GM21367 (cell line): Measurements from ENCODE around the gene MAD1L1.
"Not testable (repeated sequence)": the region's sequence is repeated elsewhere in the genome, so short reads cannot be mapped to it uniquely, and the experiment has no call there.

ENCODE experiments used
- ATAC-seq: cut with Tn5 transposase; IDR thresholded peaks from one replicate; pipeline ENCODE4 v1.9.1; 2021; ENCODE audit not compliant: unreplicated experiment

MAD1L1 gene

GRCh38 chr7:1893451-1893850, 339.3 kb downstream of the MAD1L1 start:
- no peak for ATAC-seq

- no peak for ATAC-seq
Observed at GRCh38 chr7:1893036-1893435, 339.7 kb downstream of the MAD1L1 start.

GRCh38 chr7:1892011-1892965, 340.5 kb downstream of the MAD1L1 start:
- ATAC-seq, result no peak

GRCh38 chr7:1890289-1891235, 342.2 kb downstream of the MAD1L1 start:
- ATAC-seq, result no peak

- ATAC-seq, result no peak
Observed at GRCh38 chr7:1889556-1890181, 343.1 kb downstream of the MAD1L1 start.

GRCh38 chr7:1889091-1889490, 343.7 kb downstream of the MAD1L1 start:
- no peak for ATAC-seq

GRCh38 chr7:1888425-1888824, 344.3 kb downstream of the MAD1L1 start:
- no peak for ATAC-seq

GRCh38 chr7:1887251-1887650, 345.5 kb downstream of the MAD1L1 start:
- no peak for ATAC-seq

GRCh38 chr7:1886361-1887064, 346.2 kb downstream of the MAD1L1 start:
- ATAC-seq, result no peak

GRCh38 chr7:1885465-1886226, 347.1 kb downstream of the MAD1L1 start:
- ATAC-seq, result no peak

- ATAC-seq, result no peak
Observed at GRCh38 chr7:1884583-1885350, 348.0 kb downstream of the MAD1L1 start.

- ATAC-seq, result no peak
Observed at GRCh38 chr7:1883834-1884582, 348.7 kb downstream of the MAD1L1 start.

- ATAC-seq, result no peak
Observed at GRCh38 chr7:1883031-1883761, 349.5 kb downstream of the MAD1L1 start.

GRCh38 chr7:1882451-1882850, 350.3 kb downstream of the MAD1L1 start:
- ATAC-seq, result no peak

GRCh38 chr7:1881946-1882345, 350.8 kb downstream of the MAD1L1 start:
- ATAC-seq, result no peak

- ATAC-seq, result not testable (repeated sequence)
Observed at GRCh38 chr7:1876641-1877040, 356.1 kb downstream of the MAD1L1 start.

GRCh38 chr7:1875392-1876199, 357.1 kb downstream of the MAD1L1 start:
- ATAC-seq, result not testable (repeated sequence)
